GM18498 (cell line): Measurements from ENCODE around the gene TRPV4.

Source experiments
- ATAC-seq: cut with Tn5 transposase; IDR thresholded peaks from one replicate; pipeline ENCODE4 v1.9.1; 2021; ENCODE audit warnings: mild to moderate bottlenecking, moderate library complexity; ENCODE audit not compliant: unreplicated experiment

Gene TRPV4

GRCh38 chr12:109829667-109830066 lies 3.5 kb downstream of the TRPV4 start:
- ATAC-seq: no peak

- ATAC-seq: no peak
Measured at GRCh38 chr12:109828754-109829511, 4.3 kb downstream of the TRPV4 start.

GRCh38 chr12:109827566-109828550 lies 5.3 kb downstream of the TRPV4 start:
- no peak for ATAC-seq

- no peak for ATAC-seq
Measured at GRCh38 chr12:109827080-109827479, 6.1 kb downstream of the TRPV4 start.

- ATAC-seq: no peak
Measured at GRCh38 chr12:109824731-109825130, 8.5 kb downstream of the TRPV4 start.

- ATAC-seq: no peak
Measured at GRCh38 chr12:109822951-109823411, 10.2 kb downstream of the TRPV4 start.

- ATAC-seq: no peak
Measured at GRCh38 chr12:109822416-109822815, 10.8 kb downstream of the TRPV4 start.

GRCh38 chr12:109821968-109822367 lies 11.2 kb downstream of the TRPV4 start:
- no peak for ATAC-seq

- ATAC-seq: no peak
Measured at GRCh38 chr12:109820816-109821381, 12.3 kb downstream of the TRPV4 start.

GRCh38 chr12:109818905-109819500 lies 14.2 kb downstream of the TRPV4 start:
- no peak for ATAC-seq

- no peak for ATAC-seq
Measured at GRCh38 chr12:109818253-109818652, 14.9 kb downstream of the TRPV4 start.

- no peak for ATAC-seq
Measured at GRCh38 chr12:109817627-109818231, 15.5 kb downstream of the TRPV4 start.

GRCh38 chr12:109816870-109817269 lies 16.3 kb downstream of the TRPV4 start:
- ATAC-seq: no peak

GRCh38 chr12:109815757-109816617 lies 17.2 kb downstream of the TRPV4 start:
- ATAC-seq: no peak

GRCh38 chr12:109815225-109815624 lies 18.0 kb downstream of the TRPV4 start:
- no peak for ATAC-seq

- ATAC-seq: no peak
Measured at GRCh38 chr12:109814600-109815150, 18.5 kb downstream of the TRPV4 start.

GRCh38 chr12:109813810-109814416 lies 19.3 kb downstream of the TRPV4 start:
- no peak for ATAC-seq

- ATAC-seq: no peak
Measured at GRCh38 chr12:109811624-109811995, 21.6 kb downstream of the TRPV4 start.
